Neural cell (in vitro differentiated cells): ENCODE measurements around the gene TAF3. TPM values are rescaled to one million over a fixed set of nuclear protein-coding genes. Genes with fewer than 3 reads are reported as not detected.
A peak's percentile ranks its signal among the peaks of the same experiment; 100 is the strongest.

Experiments used
- H2AFZ ChIP-seq: fragments of 200-600, 300-800 bp; sonication (generic), shearing (Covaris generic); 2 replicates; pipeline ENCODE4 v1.6.0; 2014; ENCODE audit warnings: low read depth, mild to moderate bottlenecking, antibody characterized with exemption, low read length, moderate library complexity
- H3F3A ChIP-seq: fragments of 200-600 bp; shearing (Covaris generic); 2 replicates; pipeline ENCODE4 v1.6.1; 2016; ENCODE audit warnings: mild to moderate bottlenecking, moderate library complexity, mixed read lengths, antibody characterized with exemption, low read length; ENCODE audit not compliant: insufficient read depth, poor library complexity, severe bottlenecking
- H3K27ac ChIP-seq: fragments of 200-600, 300-800 bp; sonication (generic), shearing (Covaris generic); 2 replicates; pipeline ENCODE4 v1.5.1; 2014; ENCODE audit warnings: mild to moderate bottlenecking, low read length, moderate library complexity
- H3K27me3 ChIP-seq: fragments of 300-800, 200-600 bp; sonication (generic), shearing (Covaris generic); 2 replicates; pipeline ENCODE4 v1.6.0; 2014; ENCODE audit warnings: mild to moderate bottlenecking, low read depth, low read length, moderate library complexity; ENCODE audit not compliant: insufficient read depth
- H3K36me3 ChIP-seq: fragments of 300-800, 200-600 bp; sonication (generic), shearing (Covaris generic); 2 replicates; pipeline ENCODE4 v1.5.1; 2014; ENCODE audit warnings: mild to moderate bottlenecking, antibody characterized with exemption, low read length, moderate library complexity; ENCODE audit not compliant: insufficient read depth
- H3K4me2 ChIP-seq: fragments of 300-800, 200-600 bp; sonication (generic), shearing (Covaris generic); 2 replicates; pipeline ENCODE4 v1.6.0; 2014; ENCODE audit warnings: mild to moderate bottlenecking, low read length
- H3K4me3 ChIP-seq: fragments of 300-800, 200-600 bp; sonication (generic), shearing (Covaris generic); 2 replicates; pipeline ENCODE4 v1.5.1; 2014; ENCODE audit warnings: mild to moderate bottlenecking, low read length, moderate library complexity
- H3K79me2 ChIP-seq: fragments of 200-600 bp; shearing (Covaris generic); replicated peaks from 2 replicates; pipeline ENCODE4 v1.6.0; 2014; ENCODE audit warnings: mild to moderate bottlenecking, low read length, moderate library complexity; ENCODE audit not compliant: insufficient read depth
- H3K9ac ChIP-seq: fragments of 300-800, 200-600 bp; sonication (generic), shearing (Covaris generic); 2 replicates; pipeline ENCODE4 v1.6.1; 2016; ENCODE audit warnings: mild to moderate bottlenecking, low read length, mixed read lengths
- H3K9me2 ChIP-seq: fragments of 200-600 bp; shearing (Covaris generic); 2 replicates; pipeline ENCODE4 v1.6.1; 2016; ENCODE audit warnings: mild to moderate bottlenecking, low read length, mixed read lengths; ENCODE audit not compliant: insufficient read depth
- H3K9me3 ChIP-seq: fragments of 200-600, 300-800 bp; sonication (generic), shearing (Covaris generic); 2 replicates; pipeline ENCODE4 v1.6.1; 2016; ENCODE audit warnings: mild to moderate bottlenecking, mixed run types, low read length, moderate library complexity, mixed read lengths
- H4K20me1 ChIP-seq: fragments of 200-600 bp; shearing (Covaris generic); 2 replicates; pipeline ENCODE4 v1.6.1; 2016; ENCODE audit warnings: mild to moderate bottlenecking, mixed run types; ENCODE audit not compliant: insufficient read depth
- EP300 ChIP-seq: fragments of 450-650 bp; conservative IDR thresholded peaks from 2 replicates; pipeline ENCODE4 v1.6.1; 2014; ENCODE audit warnings: antibody characterized with exemption, mild to moderate bottlenecking, moderate library complexity; ENCODE audit not compliant: poor library complexity, severe bottlenecking
- EZH2 ChIP-seq: fragments of 200-600, 300-800 bp; shearing (Covaris generic), sonication (generic); IDR thresholded peaks from 2 replicates; pipeline ENCODE4 v1.6.1; 2014; ENCODE audit warnings: antibody characterized with exemption, low read length, borderline replicate concordance, mild to moderate bottlenecking; ENCODE audit not compliant: insufficient read depth, poor library complexity, severe bottlenecking
- MXI1 ChIP-seq: fragments of 450-650 bp; conservative IDR thresholded peaks from 2 replicates; pipeline ENCODE4 v1.6.1; 2014; ENCODE audit warnings: antibody characterized with exemption, mild to moderate bottlenecking; ENCODE audit not compliant: poor library complexity, severe bottlenecking
- POLR2AphosphoS5 ChIP-seq: IDR thresholded peaks from 2 replicates; pipeline ENCODE4 v1.6.1; 2012
- RAD21 ChIP-seq: fragments of 450-650 bp; conservative IDR thresholded peaks from 2 replicates; pipeline ENCODE4 v1.6.1; 2014; ENCODE audit warnings: antibody characterized with exemption, mild to moderate bottlenecking, moderate library complexity
- SMC3 ChIP-seq: fragments of 450-650 bp; conservative IDR thresholded peaks from 2 replicates; pipeline ENCODE4 v1.6.1; 2014; ENCODE audit warnings: antibody characterized with exemption, mild to moderate bottlenecking, moderate library complexity; ENCODE audit not compliant: poor library complexity
- TAF1 ChIP-seq: IDR thresholded peaks from 2 replicates; pipeline ENCODE4 v1.6.1; 2012; ENCODE audit warnings: low read depth
- polyA plus RNA-seq: library from polyadenylated mRNA; depleted of rRNA; stranded (reverse); fragments of >200 nt; gene quantifications from 2 replicates; pipeline ENCODE4 v1.2.3, GENCODE V29; 2014
- TF ChIP-seq, protein P1 (sequence below): IDR thresholded peaks from 2 replicates; pipeline ENCODE4 v1.6.1; 2012; ENCODE audit warnings: borderline replicate concordance
- TF ChIP-seq, protein P2 (sequence below): fragments of 450-650 bp; IDR thresholded peaks from 2 replicates; pipeline ENCODE4 v1.5.1; 2014; ENCODE audit warnings: antibody characterized with exemption, mild to moderate bottlenecking, moderate library complexity; ENCODE audit not compliant: poor library complexity, severe bottlenecking

TAF3 gene
- polyA plus RNA-seq, 1 donor from 2014 or later = 2.0 TPM

DNA sequence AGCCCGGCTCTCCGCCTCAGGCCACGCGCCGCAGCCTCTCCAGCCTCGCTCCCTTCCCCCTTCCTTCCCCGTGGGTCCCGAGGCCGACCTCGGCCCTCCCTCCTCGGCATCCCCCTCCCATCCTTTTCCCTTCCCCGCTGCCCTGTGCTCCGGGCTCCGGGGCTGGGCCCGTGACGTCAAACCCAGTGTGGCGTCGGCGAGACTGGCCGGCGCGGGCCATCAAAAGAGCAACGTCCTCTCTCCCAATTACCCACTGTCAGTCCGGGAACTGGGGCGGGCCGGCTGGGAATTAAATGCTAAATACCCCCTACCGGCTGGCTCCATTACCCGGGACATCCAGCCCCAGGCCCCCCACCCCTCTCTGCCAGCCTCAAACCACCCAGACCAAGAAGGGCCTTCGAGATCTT is 233.5 kb downstream of the TAF3 start:
- Histone ChIP-seq H3K9me2 (no peaks in the 10 kb centered on the region), H3K9ac (no peak overlapping the region), H3K36me3 (no peaks in the 10 kb centered on the region), H3K9me3 (no peaks in the 10 kb centered on the region), H4K20me1 (no peaks in the 10 kb centered on the region), H3K27ac (no peak overlapping the region), H3K79me2 (no peaks in the 10 kb centered on the region), H3F3A (no peaks in the 10 kb centered on the region), H3K27me3 (peaks cover 99% of the 10 kb centered on the region), H3K4me2 (no peak overlapping the region), H2AFZ (no peak overlapping the region), H3K4me3 (no peak overlapping the region)
- no peak for TF ChIP-seq EP300
- TF ChIP-seq, protein P1, sequence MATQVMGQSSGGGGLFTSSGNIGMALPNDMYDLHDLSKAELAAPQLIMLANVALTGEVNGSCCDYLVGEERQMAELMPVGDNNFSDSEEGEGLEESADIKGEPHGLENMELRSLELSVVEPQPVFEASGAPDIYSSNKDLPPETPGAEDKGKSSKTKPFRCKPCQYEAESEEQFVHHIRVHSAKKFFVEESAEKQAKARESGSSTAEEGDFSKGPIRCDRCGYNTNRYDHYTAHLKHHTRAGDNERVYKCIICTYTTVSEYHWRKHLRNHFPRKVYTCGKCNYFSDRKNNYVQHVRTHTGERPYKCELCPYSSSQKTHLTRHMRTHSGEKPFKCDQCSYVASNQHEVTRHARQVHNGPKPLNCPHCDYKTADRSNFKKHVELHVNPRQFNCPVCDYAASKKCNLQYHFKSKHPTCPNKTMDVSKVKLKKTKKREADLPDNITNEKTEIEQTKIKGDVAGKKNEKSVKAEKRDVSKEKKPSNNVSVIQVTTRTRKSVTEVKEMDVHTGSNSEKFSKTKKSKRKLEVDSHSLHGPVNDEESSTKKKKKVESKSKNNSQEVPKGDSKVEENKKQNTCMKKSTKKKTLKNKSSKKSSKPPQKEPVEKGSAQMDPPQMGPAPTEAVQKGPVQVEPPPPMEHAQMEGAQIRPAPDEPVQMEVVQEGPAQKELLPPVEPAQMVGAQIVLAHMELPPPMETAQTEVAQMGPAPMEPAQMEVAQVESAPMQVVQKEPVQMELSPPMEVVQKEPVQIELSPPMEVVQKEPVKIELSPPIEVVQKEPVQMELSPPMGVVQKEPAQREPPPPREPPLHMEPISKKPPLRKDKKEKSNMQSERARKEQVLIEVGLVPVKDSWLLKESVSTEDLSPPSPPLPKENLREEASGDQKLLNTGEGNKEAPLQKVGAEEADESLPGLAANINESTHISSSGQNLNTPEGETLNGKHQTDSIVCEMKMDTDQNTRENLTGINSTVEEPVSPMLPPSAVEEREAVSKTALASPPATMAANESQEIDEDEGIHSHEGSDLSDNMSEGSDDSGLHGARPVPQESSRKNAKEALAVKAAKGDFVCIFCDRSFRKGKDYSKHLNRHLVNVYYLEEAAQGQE = no peak
- no peak for TF ChIP-seq MXI1

DNA sequence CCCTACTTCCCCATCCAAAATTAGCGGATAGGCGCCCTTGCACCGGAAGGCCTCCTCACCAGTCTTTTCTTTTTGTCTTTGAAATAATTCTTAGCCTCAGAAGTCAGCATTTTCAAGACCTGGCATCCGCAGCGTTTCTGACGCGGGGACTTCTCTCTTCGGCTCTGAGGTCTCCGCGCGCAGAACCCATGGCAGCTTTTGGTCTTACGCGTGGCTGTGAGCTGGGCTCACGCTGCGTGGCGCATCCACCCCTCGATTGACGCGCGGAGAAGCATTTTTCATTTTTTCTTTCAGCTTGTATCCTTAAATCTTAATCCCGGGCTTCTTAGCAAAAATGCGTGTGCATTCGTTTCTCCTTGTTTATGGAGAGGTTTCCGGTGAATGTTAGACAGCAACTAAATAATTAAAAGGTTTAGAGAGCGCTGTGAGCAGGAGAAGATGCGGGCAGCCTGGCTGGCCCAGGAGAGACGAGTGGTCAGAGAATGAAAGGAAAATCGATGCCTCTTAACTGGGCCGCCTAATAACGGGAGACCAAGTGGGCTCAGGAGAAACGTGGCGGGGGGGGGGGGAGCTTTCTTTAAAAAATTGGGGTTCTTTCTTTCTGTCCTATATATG is 234.1 kb downstream of the TAF3 start:
- Histone ChIP-seq H3K9me3 (no peaks in the 10 kb centered on the region), H3K36me3 (no peaks in the 10 kb centered on the region), H3F3A (no peaks in the 10 kb centered on the region), H3K27me3 (peaks cover 99% of the 10 kb centered on the region), H3K9me2 (no peaks in the 10 kb centered on the region), H3K9ac (no peak overlapping the region), H3K4me2 (no peak overlapping the region), H3K79me2 (no peaks in the 10 kb centered on the region), H3K4me3 (no peak overlapping the region), H3K27ac (no peak overlapping the region), H2AFZ (no peak overlapping the region), H4K20me1 (no peaks in the 10 kb centered on the region)
- peak; percentile 78 for TF ChIP-seq POLR2AphosphoS5
- TF ChIP-seq RAD21 = no peak
- no peak for TF ChIP-seq EP300
- TF ChIP-seq TAF1 = no peak
- TF ChIP-seq, protein P2, sequence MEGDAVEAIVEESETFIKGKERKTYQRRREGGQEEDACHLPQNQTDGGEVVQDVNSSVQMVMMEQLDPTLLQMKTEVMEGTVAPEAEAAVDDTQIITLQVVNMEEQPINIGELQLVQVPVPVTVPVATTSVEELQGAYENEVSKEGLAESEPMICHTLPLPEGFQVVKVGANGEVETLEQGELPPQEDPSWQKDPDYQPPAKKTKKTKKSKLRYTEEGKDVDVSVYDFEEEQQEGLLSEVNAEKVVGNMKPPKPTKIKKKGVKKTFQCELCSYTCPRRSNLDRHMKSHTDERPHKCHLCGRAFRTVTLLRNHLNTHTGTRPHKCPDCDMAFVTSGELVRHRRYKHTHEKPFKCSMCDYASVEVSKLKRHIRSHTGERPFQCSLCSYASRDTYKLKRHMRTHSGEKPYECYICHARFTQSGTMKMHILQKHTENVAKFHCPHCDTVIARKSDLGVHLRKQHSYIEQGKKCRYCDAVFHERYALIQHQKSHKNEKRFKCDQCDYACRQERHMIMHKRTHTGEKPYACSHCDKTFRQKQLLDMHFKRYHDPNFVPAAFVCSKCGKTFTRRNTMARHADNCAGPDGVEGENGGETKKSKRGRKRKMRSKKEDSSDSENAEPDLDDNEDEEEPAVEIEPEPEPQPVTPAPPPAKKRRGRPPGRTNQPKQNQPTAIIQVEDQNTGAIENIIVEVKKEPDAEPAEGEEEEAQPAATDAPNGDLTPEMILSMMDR = no peak
- TF ChIP-seq SMC3 = no peak
- TF ChIP-seq, protein P1 = no peak
- peak; percentile 51 for TF ChIP-seq EZH2
- TF ChIP-seq MXI1 = no peak
